Measurements from ENCODE around the gene PTBP1. TPM values are rescaled to one million over a fixed set of nuclear protein-coding genes. Genes with fewer than 3 reads are reported as not detected.

Gene PTBP1
- total RNA-seq, 1 donor from 2014 or later, result 237 TPM

DNA sequence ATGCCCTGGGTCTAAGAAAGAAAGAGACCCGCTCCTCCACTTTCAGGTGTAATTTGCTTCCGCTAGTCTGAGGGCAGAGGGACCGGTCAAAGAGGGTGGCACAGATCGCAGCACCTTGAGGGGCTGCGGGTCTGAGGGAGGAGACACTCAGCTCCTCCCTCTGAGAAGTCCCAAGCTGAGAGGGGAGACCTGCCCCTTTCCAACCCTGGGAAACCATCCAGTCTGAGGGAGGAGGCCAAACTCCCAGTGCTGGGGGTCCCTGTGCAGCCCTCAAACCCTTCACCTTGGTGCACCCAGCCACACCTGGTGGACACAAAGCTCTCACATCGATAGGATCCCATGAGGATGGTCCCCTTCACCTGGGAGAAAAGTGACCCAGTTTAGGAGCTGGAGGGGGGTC, 33.4 kb upstream of the PTBP1 start:
- Histone ChIP-seq H3F3A (ENCODE audit: low read depth) (no peaks in the 10 kb centered on the region), H2AFZ (replicated peaks) (no peak overlapping the region), H3K36me3 (no peaks in the 10 kb centered on the region), H3K4me3 (no peak overlapping the region), H3K4me1 (no peaks in the 10 kb centered on the region), H3K27ac (no peak overlapping the region), H3K79me2 (ENCODE audit: low read depth) (no peaks in the 10 kb centered on the region), H3K4me2 (no peak overlapping the region), H3K9me3 (ENCODE audit: low read depth) (no peaks in the 10 kb centered on the region), H3K27me3 (no peaks in the 10 kb centered on the region), H3K9ac (no peak overlapping the region), H4K20me1 (ENCODE audit: low read depth) (no peaks in the 10 kb centered on the region)
- Mint-ChIP-seq H3K27ac (no peak overlapping the region), H3K9me3 (peaks cover 5% of the 10 kb centered on the region), H3K36me3 (peaks cover 3% of the 10 kb centered on the region), H3K27me3 (ENCODE audit: insufficient read depth, low read depth) (peaks cover 6% of the 10 kb centered on the region), H3K4me3 (no peak overlapping the region), H3K4me1 (peaks cover 7% of the 10 kb centered on the region)
- no peak for DNase-seq (ENCODE audit: low spot score)
- TF ChIP-seq, protein P1, sequence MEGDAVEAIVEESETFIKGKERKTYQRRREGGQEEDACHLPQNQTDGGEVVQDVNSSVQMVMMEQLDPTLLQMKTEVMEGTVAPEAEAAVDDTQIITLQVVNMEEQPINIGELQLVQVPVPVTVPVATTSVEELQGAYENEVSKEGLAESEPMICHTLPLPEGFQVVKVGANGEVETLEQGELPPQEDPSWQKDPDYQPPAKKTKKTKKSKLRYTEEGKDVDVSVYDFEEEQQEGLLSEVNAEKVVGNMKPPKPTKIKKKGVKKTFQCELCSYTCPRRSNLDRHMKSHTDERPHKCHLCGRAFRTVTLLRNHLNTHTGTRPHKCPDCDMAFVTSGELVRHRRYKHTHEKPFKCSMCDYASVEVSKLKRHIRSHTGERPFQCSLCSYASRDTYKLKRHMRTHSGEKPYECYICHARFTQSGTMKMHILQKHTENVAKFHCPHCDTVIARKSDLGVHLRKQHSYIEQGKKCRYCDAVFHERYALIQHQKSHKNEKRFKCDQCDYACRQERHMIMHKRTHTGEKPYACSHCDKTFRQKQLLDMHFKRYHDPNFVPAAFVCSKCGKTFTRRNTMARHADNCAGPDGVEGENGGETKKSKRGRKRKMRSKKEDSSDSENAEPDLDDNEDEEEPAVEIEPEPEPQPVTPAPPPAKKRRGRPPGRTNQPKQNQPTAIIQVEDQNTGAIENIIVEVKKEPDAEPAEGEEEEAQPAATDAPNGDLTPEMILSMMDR (IDR thresholded peaks at IDR 0.05), result no peak
- TF ChIP-seq EZH2 (IDR thresholded peaks at IDR 0.05), result no peak
- TF ChIP-seq EZH2phosphoT487 (IDR thresholded peaks at IDR 0.05), result no peak

DNA sequence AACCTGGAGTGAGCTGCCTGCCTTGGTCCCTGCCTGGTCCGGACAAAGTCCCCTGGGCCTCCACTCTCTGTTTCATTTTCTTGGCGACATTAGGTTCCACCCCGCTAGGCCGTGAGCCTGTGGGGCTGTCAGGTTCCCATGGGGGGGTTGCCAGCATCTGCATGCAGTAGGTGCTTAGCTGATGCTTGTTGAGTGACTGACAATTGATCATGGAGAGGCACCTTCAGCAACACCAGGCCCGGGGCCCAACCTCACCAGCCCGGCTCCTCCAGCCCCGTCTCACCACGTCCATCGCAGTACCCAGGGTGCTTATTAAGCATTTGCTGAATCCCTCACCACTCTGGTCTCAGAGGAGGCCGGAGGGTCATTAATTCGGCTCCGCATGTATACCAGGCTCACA, 33.0 kb upstream of the PTBP1 start:
- no peak for TF ChIP-seq EZH2phosphoT487 (IDR thresholded peaks at IDR 0.05)
- no peak for TF ChIP-seq EZH2 (IDR thresholded peaks at IDR 0.05)
- TF ChIP-seq, protein P1 (IDR thresholded peaks at IDR 0.05), result no peak
- Histone ChIP-seq H3K27me3 (no peaks in the 10 kb centered on the region), H3K4me3 (no peak overlapping the region), H3K9me3 (ENCODE audit: low read depth) (no peaks in the 10 kb centered on the region), H3K9ac (no peak overlapping the region), H3K4me1 (no peaks in the 10 kb centered on the region), H3K36me3 (no peaks in the 10 kb centered on the region), H3K4me2 (no peak overlapping the region), H3K27ac (no peak overlapping the region), H4K20me1 (ENCODE audit: low read depth) (no peaks in the 10 kb centered on the region), H2AFZ (replicated peaks) (no peak overlapping the region), H3K79me2 (ENCODE audit: low read depth) (no peaks in the 10 kb centered on the region), H3F3A (ENCODE audit: low read depth) (no peaks in the 10 kb centered on the region)
- peaks cover 3% of the 10 kb centered on the region for H3K36me3 Mint-ChIP-seq
- no peak overlapping the region for H3K27ac Mint-ChIP-seq
- peaks cover 7% of the 10 kb centered on the region for H3K4me1 Mint-ChIP-seq
- DNase-seq (ENCODE audit: low spot score), result no peak
- peaks cover 5% of the 10 kb centered on the region for H3K27me3 Mint-ChIP-seq (ENCODE audit: insufficient read depth, low read depth)
- peaks cover 5% of the 10 kb centered on the region for H3K9me3 Mint-ChIP-seq
- H3K4me3 Mint-ChIP-seq, result no peak overlapping the region

DNA sequence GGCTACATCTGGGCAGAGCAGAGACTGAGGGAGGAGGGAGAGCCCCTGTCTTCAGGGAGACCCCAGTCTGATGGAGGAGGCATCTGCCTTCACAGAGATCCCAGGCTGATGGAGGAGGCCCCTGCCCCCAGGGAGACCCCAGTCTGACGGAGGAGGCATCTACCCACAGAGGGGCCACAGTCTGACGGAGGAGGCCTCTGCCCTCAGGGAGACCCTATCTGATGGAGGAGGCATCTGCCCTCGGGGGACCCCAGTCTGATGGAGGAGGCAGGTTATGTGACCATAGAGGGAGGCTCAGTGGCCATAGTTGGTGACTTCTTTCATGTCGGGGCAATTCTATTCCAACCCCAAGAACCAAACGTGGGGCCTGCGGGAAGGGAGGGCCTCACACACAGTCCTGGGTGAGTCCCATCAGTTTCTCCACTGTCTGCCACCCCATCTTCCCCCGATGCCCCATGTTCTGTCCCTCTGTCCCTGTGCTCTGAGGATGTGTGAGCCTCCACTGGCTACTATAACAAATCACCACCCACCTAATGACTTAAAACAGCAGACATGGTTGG, 32.0 kb upstream of the PTBP1 start:
- H3K4me3 ChIP-seq, result no peak overlapping the region
- H3K9me3 ChIP-seq (ENCODE audit: low read depth), result no peaks in the 10 kb centered on the region
- H3K4me1 ChIP-seq, result no peaks in the 10 kb centered on the region
- TF ChIP-seq, protein P1 (IDR thresholded peaks at IDR 0.05), result no peak
- TF ChIP-seq EZH2phosphoT487 (IDR thresholded peaks at IDR 0.05) (no peak), EZH2 (IDR thresholded peaks at IDR 0.05) (no peak)
- peak overlapping the region; percentile 82 for H3K27ac Mint-ChIP-seq
- H3K79me2 ChIP-seq (ENCODE audit: low read depth), result no peaks in the 10 kb centered on the region
- H3K27me3 Mint-ChIP-seq (ENCODE audit: insufficient read depth, low read depth), result peaks cover 6% of the 10 kb centered on the region
- H3K4me3 Mint-ChIP-seq, result no peak overlapping the region
- no peak overlapping the region for H3K4me2 ChIP-seq
- no peaks in the 10 kb centered on the region for H3K9me3 Mint-ChIP-seq
- H3F3A ChIP-seq (ENCODE audit: low read depth), result no peaks in the 10 kb centered on the region
- no peak for DNase-seq (ENCODE audit: low spot score)
- H4K20me1 ChIP-seq (ENCODE audit: low read depth), result no peaks in the 10 kb centered on the region
- H3K27ac ChIP-seq, result no peak overlapping the region
- no peak overlapping the region for H3K9ac ChIP-seq
- no peak overlapping the region for H2AFZ ChIP-seq (replicated peaks)
- no peaks in the 10 kb centered on the region for H3K36me3 Mint-ChIP-seq
- H3K36me3 ChIP-seq, result no peaks in the 10 kb centered on the region
- peaks cover 8% of the 10 kb centered on the region for H3K4me1 Mint-ChIP-seq
- no peaks in the 10 kb centered on the region for H3K27me3 ChIP-seq

Measured in neural progenitor cell (in vitro differentiated cells).